Measurements from ENCODE around the gene PSMG4.

- TF ChIP-seq CTCF (optimal IDR thresholded peaks at IDR 0.05 in 1 of 3, IDR thresholded peaks at IDR 0.05 in 1 of 3, conservative IDR thresholded peaks at IDR 0.05 in 1 of 3; ENCODE audit: extremely low read depth in 1 of 3, insufficient read depth in 2 of 3, low read length in 3 of 3) (no peak), EZH2 (IDR thresholded peaks at IDR 0.05; ENCODE audit: low read length) (no peak)
Observed at GRCh38 chr6:3249821-3250220, 8.9 kb upstream of the PSMG4 start.
